HG02973 (cell line): Measurements from ENCODE around the gene GIGYF2.
A peak's percentile ranks its signal among the peaks of the same experiment; 100 is the strongest.
"Not testable (repeated sequence)": the region's sequence is repeated elsewhere in the genome, so short reads cannot be mapped to it uniquely, and the experiment has no call there.

ENCODE experiments used
- ATAC-seq: cut with Tn5 transposase; IDR thresholded peaks from one replicate; pipeline ENCODE4 v1.9.1; 2021; ENCODE audit warnings: moderate library complexity; ENCODE audit not compliant: unreplicated experiment

The GIGYF2 gene

DNA sequence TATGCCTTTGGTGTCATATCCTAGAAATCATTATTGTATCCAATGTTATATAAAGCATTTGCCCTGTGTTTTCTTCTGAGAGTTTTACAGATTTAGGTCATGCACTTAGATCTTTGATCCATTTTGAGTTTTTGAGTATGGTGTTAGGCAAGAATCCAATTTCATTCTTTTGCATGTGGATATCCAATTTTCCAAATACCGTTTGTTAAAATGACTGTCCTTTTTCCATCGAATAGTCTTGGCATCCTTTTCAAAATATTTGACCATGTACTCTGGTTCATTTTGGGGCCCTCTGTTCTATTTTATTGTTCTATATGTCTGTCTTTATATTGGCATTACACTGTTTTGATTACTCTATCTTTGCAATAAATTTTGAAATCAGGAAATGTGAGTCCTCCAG lies 103.0 kb downstream of the GIGYF2 start:
- ATAC-seq: no peak

DNA sequence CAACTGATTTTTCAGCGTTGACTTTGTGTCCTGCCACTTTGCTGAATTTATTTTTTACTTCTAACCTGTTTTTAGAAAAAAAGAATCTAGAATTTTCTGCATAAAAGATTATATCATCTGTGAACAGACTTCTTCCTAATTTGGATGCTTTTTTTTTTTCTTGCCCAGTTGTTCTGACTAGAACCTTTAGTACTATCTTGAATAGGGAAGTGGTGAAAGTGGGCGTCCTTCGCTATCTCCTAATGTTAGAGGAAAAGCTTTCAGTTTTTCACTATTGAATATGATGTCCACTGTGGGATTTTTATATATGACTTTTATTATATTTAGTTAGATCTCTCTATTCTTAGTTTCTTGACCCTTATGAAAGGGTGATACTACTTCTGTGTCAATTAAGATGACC lies 105.0 kb downstream of the GIGYF2 start:
- no peak for ATAC-seq

DNA sequence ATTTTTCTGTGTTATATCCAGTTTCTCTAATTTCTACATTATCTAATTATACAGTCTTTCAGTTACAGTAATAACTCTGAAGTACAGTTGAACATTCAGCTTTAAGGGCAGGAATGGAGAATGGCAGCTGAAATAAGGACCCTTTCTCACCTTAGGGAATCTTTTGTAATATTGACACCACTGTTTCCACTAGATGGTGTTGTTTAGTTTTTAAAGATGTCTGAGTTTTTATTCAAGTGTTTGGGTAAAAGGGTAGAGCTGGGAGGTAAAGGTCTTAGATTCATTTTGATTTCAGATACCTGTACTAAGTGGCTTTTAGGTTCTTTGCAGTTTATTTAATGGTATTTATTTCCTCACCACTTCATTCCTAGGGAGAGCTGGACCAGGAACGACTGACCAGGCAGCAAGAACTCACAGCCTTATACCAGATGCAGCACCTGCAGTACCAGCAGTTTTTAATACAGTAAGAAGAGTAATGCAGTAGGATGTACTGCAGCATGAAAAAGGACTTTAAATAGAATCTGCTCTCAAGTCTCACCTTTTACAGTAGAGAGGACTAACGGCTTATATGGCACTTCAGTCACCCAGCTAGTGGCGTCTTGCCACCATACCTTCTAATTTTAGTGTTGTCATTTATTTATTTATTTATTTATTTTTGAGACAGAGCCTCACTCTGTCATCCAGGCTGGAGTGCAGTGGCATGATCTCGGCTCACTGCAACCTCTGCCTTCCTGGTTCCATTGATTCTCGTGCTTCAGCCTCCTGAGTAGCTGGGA lies 112.4 kb downstream of the GIGYF2 start:
- no peak for ATAC-seq

DNA sequence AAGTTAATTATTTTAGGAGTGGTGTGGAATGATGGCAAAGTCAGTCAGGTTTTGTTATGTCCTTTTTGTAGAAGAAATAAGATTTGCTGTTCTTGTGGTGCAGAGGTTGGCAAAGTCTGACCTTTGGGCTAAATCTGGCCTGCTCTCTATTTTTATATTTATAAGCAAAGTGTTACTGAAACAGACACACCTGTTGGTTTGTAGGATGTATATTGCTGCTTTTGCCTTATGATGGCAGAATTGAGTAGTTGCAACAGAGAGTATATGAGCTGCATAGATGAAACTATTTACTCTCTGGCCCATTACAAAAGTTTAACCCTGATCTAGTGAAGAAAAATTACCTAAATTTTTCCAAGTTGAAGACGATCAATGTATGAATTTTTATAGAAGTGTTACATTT lies 113.3 kb downstream of the GIGYF2 start:
- ATAC-seq: no peak

DNA sequence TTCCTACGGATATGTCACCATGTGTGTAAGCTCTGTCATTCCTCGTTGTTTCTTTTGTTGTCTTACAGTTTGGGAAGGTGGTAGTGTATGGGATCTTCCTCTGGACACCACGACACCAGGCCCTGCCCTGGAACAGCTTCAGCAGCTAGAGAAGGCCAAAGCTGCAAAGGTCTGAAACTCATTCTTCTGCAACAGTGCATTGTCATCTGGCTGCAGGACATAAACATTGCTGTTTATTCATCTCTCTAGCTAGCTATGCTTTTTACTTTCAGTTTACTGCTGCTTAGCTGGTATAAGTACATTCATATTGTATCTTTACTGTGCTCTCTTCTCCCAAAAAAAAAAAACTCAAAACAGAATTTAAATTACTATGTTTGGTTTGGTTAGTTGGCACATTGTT lies 118.4 kb downstream of the GIGYF2 start:
- no peak for ATAC-seq

DNA sequence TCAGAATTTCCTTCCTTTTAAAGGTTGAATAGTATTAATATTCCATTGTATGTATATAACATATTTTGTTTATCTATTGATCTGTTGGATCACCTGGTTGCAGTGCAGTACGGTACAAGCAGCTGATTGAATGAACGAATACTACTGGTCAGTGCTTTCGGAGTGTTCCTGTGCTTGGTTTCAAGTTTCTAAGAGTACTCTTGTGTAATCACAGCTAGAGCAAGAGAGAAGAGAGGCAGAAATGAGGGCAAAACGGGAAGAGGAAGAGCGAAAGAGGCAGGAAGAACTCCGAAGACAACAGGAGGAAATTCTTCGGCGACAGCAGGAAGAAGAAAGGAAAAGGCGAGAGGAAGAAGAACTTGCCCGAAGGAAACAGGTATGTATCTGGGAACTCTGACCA lies 119.5 kb downstream of the GIGYF2 start:
- ATAC-seq: no peak

DNA sequence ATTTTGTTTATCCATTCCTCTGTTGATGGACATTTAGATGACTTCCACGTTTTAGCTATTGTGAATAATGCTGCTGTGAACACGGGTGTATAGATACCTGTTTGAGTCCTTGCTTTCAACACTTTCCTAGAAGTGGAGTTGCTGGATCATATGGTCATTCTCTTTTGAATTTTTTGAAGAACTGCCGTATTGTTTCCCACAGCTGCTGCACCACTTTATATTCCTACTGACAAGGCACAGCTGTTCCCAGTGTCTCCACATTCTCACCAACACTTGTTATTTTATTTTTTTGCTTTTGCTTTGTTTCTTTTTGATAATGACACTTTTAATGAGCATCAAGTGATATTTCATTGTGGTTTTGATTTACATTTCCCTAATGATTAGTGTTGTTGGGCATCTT lies 120.6 kb downstream of the GIGYF2 start:
- ATAC-seq: no peak

DNA sequence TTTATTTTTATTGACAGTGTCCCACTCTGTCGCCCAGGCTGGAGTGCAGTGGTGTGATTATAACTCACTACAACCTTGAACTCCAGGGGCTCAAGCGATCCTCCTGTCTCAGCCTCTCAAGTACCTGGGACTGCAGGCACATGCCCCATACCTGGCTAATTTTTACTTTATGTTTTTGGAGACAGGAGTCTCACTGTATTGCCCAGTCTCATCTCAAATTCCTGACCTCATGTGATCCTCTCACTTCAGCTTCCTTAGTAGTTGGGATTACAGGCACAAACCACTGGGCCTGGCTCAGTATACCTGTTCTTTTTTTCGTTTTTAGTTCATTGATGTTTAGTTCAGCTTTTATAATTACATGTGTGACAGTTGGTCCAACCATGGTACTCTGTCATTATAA lies 132.9 kb downstream of the GIGYF2 start:
- no peak for ATAC-seq

DNA sequence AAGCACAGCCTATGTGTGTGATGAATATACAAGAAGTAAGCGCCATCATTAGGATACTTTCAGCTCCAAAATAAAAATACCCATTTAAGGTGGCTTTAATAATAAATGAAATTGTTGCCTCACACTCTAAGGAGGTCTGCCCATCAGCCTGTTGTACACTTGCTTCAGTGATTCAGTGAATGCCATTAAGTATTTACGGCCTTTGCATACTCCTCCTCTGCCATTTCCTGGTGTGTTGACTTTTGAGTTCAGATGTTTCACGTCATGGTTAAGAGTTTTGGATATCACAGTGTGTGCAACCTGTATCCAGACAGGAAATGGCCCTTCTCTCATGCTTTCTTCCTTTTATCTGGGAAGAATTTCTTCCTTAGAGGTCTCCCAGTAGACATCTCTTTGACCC lies 134.4 kb downstream of the GIGYF2 start:
- no peak for ATAC-seq

DNA sequence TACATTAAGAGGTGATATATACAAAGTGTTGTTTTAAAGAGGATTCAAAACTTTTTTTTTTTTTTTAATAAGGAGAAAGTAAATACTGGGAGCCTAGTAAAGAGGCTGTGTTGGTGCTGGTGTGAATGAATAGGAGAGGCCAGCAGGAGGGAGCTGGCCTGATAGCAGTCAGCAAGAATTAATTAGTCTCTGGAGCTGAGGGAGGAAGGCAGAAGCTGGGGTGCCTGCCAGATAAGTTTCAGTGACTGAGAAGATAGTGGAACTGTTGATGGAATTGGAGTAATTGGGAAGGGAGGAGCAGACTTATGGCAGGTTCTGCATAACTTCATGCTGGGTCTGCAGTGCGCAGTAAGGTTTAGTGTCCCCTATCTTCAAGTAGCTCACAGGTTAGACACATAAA lies 136.7 kb downstream of the GIGYF2 start:
- no peak for ATAC-seq

DNA sequence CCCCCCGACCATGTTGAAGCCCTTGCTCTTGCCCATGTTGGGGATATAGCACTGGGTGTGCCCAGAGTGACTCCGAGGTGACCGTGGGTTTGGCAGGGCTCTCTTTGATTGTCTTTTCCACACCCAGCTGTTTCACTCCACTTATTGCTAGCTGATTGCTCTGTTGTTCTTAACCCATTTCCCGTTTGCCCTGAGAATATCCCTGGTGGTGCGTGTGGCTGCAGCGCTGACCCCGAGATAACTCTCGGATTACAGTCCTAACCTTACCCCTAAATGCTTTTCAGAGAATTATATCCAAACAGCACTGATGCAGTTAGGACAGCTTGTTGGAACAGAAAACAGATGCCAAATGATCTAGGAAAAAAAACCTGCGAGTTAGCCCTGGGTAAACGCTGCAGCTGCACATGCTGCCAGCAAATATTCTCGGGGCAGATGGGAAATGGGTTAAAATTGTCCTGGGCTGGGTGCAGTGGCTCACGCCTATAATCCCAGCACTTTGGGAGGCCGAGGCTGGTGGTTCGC lies 138.6 kb downstream of the GIGYF2 start:
- no peak for ATAC-seq

DNA sequence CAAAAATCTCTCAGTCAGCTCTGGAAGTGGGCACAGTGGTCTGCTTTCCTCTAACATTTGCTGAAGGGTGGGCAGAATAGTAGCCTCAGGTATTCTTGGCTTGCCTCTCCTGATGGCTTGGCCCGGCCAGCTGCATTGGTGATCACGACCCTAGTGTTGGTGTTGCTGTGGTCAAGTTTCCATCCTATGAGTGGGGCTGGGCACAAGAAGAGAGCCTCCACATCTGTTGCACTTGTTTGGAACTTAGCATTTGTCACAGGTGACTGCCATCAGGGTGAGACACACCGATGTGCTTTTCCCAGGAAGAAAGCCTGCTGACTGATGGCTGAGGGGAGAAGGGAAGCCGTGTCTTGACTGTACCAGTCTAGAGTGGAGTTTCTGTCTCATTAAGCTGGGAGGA lies 139.8 kb downstream of the GIGYF2 start:
- no peak for ATAC-seq

DNA sequence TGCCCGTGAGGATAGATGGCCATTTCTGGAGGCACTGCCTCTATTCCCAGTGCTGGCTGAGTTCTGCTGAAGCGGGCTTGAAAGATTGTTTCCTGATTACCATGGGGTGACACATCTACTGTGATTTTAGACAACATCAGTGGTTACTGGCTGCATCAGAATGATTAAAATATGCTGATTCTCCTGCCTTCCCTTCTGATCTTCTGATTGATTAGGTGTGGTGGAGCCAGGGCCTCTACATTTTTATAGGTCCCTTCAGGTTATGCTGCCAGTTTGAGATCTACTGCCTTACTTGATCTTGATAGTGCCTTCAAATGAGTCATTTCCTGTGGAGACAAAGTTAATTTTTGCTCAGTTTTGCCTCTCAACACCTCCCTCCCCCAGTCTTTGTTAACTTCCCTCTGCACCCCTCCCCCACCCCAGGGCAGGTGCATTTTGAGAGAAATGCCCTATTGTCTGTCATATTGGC lies 141.3 kb downstream of the GIGYF2 start:
- ATAC-seq: peak; percentile 65

DNA sequence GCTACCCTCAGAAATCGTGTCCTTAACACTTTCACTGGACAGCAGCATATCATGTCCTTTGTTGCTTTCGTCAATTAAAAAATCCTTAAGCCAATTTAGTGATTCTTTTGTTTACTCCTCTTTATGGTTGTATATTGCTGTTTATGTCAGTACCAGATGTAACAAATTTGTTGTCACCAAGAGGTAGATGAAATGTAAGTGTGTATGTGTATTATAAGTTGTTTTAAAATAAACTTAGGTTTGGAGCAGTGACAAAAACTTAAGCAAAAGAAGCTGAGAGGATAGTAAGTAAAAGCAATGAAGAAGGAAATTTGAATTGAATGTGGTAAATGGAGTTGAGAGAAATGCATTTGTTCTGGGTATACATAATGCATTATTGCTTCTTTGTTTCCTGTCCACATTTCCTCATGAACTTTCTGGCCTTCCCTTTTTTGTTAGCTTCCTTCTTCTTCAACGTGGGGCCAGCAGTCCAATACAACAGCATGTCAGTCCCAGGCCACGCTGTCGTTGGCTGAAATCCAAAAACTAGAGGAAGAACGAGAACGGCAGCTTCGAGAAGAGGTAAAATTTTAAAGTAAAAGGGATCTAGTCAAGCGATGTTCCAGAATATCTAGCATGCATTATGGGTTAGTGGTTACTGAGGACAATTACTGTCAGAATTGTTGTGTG lies 142.4 kb downstream of the GIGYF2 start:
- no peak for ATAC-seq

DNA sequence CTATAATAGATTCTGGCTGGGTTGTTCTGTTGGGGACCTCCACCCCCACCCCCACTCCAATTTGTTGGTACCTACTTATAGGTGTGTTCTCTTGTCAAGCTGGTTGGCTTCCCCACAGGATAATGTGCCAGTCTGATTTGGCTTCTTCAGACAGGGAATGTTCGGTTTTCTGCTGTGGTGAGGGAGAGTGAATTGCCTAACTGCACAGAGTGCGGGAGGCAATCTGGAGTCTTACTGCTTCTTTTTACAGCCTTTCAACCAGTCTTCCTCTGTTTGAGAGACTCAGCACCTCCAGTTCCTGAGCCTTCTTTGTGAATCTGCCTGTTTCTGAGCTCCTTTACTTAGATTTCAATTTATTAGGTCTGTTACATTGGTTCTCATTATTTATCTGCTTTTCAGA lies 145.6 kb downstream of the GIGYF2 start:
- no peak for ATAC-seq

DNA sequence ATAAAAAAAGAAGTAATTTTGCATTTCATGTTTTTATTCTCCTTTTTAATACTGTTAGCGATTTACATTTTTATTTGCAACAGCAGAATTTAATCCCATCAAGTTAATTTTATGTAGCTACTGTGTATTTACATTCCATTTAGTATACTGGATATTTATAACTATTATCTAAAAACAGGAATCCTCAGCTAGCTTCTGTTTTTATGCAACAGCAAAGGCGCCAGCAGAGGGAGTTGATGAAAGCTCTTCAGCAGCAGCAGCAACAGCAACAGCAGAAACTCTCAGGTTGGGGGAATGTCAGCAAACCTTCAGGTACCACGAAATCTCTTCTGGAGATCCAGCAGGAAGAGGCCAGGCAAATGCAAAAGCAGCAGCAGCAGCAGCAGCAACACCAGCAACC lies 146.7 kb downstream of the GIGYF2 start:
- no peak for ATAC-seq

DNA sequence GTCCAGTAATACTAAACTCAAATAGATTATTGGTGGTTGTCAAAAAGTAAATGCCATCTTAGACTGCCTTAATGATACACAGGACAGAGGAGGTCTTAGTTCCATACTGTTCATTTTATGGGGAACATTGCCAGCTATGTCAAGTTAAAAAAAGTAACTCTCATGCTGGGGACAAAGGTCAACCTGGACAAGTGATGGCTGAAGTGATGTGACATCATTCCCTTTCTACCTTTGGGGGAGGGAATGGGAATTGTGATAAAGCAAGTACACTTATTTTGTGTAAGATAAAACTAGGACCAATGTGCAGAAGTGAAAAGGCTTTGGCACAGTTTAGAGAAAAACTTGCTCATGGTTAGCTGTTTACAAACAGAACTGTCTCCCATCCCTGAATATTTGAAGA lies 148.9 kb downstream of the GIGYF2 start:
- ATAC-seq: no peak

DNA sequence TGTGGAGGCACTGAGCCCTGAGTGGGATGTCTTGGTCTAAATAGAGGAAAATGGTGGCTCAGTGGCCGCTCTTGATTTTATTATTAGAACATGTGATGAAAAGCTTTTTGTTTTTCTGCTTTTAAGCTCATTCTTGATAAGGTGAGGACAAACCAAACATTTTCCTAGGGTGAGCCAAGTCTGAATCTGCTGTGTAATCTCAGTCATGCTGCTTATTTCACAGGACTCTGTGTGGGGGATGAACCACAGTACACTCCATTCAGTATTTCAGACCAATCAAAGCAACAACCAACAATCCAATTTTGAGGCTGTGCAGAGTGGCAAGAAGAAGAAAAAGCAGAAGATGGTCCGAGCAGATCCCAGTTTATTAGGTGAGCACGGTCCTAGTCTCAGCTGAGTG lies 152.9 kb downstream of the GIGYF2 start:
- no peak for ATAC-seq

DNA sequence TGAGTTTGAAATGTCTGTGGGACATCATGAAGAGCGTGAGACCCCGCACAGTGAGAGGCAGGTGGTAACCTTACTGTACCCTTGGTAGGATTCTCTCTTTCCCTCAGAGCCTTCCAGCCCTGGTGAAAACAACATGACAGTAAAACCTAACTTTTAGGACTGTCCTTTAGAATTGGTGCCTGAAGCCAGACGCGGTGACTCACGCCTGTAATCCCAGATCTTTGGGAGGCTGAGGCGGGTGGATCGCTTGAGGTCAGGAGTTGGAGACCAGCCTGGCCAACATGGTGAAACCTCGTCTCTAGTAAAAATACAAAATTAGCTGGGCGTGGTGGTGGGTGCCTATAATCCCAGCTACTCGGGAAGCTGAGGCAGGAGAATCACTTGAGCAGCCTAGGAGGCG lies 154.9 kb downstream of the GIGYF2 start:
- not testable (repeated sequence) for ATAC-seq

DNA sequence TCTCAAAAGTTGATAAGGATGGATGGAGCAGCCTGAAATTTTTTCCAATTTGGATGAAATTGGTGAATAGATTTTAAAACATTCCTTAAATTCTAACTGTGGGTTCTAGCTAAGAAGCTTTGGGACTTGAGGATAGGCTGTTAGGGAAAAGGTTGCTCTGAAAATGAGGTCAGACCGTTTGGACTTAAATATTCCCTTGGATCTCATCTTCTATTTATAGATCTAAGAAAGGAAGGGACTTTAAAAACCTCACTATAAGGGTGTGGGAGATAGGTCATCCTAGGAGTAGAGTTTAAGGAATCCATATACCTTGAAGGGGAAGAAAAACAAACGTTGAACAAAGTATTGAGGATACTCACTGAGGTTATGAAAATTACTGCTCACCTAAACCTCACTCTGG lies 155.5 kb downstream of the GIGYF2 start:
- no peak for ATAC-seq

DNA sequence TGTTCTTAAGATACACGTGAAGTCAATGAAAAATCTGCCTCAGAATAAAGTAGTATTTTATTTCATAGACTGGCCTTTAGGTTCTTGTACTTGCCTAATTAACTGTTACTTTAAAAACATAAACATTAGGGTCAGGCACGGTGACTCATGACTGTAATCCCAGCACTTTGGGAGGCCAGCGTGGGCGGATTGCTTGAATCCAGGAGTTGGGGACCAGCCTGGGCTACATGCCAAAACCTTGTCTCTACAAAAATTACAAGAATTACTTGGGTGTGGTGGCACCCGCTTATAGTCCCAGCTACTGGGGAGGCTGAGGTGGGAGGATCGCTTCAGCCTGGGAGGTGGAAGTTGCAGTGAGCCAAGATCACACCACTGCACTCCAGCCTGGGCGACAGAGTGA lies 157.0 kb downstream of the GIGYF2 start:
- ATAC-seq: no peak

DNA sequence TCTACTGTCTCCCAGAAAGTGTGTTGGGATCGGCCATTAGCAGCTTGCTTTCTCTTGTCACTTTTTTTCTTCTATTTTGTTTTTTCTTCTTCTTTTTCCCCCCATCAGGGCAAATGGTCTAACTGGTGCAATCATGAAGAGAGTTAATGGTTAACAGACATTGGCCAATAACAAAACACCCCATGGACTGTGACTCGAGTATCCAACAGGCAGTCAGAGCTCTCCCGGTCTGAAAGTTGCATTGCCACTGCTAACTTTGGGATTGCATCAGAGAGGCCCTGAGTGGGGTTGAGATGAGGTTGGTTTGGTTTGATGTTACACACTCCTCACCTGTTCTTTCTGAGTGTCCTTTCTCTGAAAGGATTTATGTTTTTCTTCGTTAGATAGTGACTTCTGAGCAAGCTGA lies 160.0 kb downstream of the GIGYF2 start:
- no peak for ATAC-seq
